Activated T-helper 2 cell treated with anti-CD3 and anti-CD28 coated beads, Interferon-gamma antibody, Interleukin-2, Interleukin-4, amounts not matched to agents 10 μg/mL and 5 μg/mL and 100 μg/mL, durations not matched to agents 14 hours and 24 hours and 36 hours (primary cell): ENCODE data around the gene SYS1. TPM values are rescaled to one million over a fixed set of nuclear protein-coding genes. Genes with fewer than 3 reads are reported as not detected.

Source experiments
- DNase-seq: peaks from one replicate; pipeline ENCODE4 v3.0.0; 2021; ENCODE audit warnings: low spot score
- H3K27ac Mint-ChIP-seq: one replicate; pipeline ENCODE4 v1.8.0; 2021; ENCODE audit warnings: mixed read lengths
- H3K27me3 Mint-ChIP-seq: one replicate; pipeline ENCODE4 v1.8.0; 2021; ENCODE audit warnings: low read depth, mixed read lengths
- H3K36me3 Mint-ChIP-seq: one replicate; pipeline ENCODE4 v1.8.0; 2021; ENCODE audit warnings: low read depth, mixed read lengths
- H3K4me1 Mint-ChIP-seq: one replicate; pipeline ENCODE4 v1.8.0; 2021; ENCODE audit warnings: low read depth, mixed read lengths
- H3K4me3 Mint-ChIP-seq: one replicate; pipeline ENCODE4 v1.8.0; 2021; ENCODE audit warnings: low read depth, mild to moderate bottlenecking, moderate library complexity, mixed read lengths
- H3K9me3 Mint-ChIP-seq: one replicate; pipeline ENCODE4 v1.8.0; 2021; ENCODE audit warnings: mixed read lengths
- intact Hi-C: fragments of 100-400 bp; cut with micrococcal nuclease; formaldehyde crosslinking; loops from one replicate; pipeline ENCODE4 v1.15.1; 2023
- total RNA-seq: library from RNA; stranded (reverse); gene quantifications from 2 replicates; pipeline ENCODE4 v1.2.3, GENCODE V29; 2022

Gene SYS1
- total RNA-seq, 1 donor from 2014 or later, result 20.1 TPM

DNA sequence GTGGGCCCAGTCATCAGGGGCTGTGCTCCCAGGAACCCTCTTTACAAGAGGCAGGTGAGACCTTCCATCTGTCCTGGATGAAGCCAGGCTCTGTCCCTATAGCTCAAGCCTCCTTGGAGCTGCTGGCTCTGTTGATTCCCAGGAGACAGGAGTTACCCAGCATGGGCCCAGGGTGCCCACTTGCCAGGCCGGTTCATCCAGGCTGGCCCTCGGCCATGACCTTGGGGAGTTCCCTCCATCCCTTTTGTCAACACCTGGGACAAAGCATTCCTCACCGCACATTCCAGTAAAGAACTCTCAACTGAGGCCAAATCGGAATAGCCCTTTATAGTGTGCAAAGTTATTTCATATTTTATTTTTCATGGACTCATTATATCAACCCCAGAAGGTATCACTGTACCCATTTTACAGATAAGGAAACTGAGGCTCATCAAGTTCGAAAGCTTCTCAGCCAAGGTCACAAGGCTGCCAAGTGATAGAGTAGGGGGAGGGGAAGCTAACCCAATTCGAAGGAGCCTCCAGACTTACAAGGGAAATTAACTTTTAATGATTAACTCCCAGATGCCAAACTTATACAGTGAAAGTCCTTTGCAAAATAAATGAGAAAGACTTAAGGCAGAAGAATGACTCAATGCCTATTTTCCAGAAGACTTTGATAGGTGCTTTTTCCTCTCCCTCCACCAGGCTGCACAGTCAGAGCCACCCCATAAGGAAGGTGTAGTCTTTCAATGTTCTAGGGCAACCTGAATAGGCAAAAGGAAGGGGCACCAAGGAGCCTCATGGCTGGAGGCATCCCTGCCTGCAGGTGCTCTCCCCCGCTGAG lies 33.2 kb upstream of the SYS1 start:
- no peak overlapping the region for H3K4me3 Mint-ChIP-seq
- peaks cover 1% of the 10 kb centered on the region for H3K4me1 Mint-ChIP-seq
- DNase-seq, result no peak
- H3K36me3 Mint-ChIP-seq, result peaks cover 69% of the 10 kb centered on the region
- H3K27ac Mint-ChIP-seq, result no peak overlapping the region
- intact Hi-C loops, result no loop called here
- no peaks in the 10 kb centered on the region for H3K27me3 Mint-ChIP-seq
- H3K9me3 Mint-ChIP-seq, result no peaks in the 10 kb centered on the region

DNA sequence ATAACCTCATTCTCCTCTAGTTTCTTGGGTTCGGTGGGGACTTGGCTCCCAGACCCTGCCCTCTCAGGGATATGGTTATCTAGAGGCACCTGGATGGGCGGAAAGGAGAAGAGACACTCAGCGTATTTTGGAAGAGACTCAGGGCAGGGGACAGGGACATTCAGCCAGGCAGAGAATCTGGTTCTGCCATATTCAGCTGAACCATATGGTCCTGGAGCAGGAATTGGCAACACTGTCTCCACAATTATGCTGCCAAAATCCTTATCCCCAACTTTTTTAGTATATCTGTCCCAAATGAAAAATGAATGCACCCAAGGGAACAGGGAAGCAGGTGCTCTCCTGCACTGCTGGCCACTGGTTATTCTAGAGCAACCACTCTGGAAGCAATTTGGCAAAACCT lies 32.5 kb upstream of the SYS1 start:
- no peak for DNase-seq
- Mint-ChIP-seq H3K27me3 (no peaks in the 10 kb centered on the region), H3K9me3 (no peaks in the 10 kb centered on the region), H3K4me3 (no peak overlapping the region), H3K4me1 (peaks cover 1% of the 10 kb centered on the region), H3K27ac (no peak overlapping the region), H3K36me3 (peaks cover 72% of the 10 kb centered on the region)
- intact Hi-C loops, result no loop called here

DNA sequence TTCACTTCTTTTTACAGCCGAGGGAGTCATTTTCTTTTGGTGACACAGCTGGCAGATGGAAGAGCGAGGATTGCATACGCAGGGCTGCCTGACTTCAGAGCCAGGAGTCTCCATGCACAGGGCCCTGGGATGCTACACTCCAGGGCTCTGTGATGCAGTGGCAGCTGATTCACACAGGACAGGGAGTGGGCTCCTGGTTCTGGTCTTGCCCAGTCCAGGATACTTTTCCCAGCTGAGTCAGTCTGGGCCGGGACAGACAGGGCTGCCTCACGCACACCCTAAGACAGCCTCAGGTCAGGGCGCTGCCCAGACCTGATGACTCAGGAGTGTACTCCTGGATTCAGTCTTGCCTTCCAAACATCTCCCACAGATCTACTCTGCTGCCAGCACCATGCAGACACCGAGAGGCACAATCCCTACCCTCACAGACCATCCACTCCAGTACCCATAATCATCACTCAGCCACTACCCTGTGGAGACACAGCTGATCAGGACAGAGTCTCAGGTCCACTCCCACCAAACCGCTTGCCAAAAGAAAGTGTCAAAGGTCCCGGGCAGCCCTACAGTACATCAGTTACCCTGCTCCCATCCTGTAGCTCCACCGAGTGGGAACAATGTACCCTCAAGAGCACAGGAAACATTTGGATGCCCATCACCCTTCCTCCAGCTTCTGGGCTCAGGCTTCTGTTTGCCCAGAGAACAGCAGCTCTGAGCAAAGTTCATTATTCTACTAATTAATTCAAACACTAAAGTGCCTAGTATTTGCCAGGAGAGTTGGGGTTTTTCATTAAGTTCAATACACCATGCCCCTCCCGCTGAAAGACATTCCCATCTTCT lies 26.2 kb upstream of the SYS1 start:
- peaks cover 14% of the 10 kb centered on the region for H3K4me1 Mint-ChIP-seq
- DNase-seq, result no peak
- intact Hi-C loops, result no loop called here
- H3K36me3 Mint-ChIP-seq, result peaks cover 70% of the 10 kb centered on the region
- H3K4me3 Mint-ChIP-seq, result no peak overlapping the region
- H3K27ac Mint-ChIP-seq, result peak overlapping the region; percentile 8
- no peaks in the 10 kb centered on the region for H3K9me3 Mint-ChIP-seq
- H3K27me3 Mint-ChIP-seq, result no peaks in the 10 kb centered on the region

DNA sequence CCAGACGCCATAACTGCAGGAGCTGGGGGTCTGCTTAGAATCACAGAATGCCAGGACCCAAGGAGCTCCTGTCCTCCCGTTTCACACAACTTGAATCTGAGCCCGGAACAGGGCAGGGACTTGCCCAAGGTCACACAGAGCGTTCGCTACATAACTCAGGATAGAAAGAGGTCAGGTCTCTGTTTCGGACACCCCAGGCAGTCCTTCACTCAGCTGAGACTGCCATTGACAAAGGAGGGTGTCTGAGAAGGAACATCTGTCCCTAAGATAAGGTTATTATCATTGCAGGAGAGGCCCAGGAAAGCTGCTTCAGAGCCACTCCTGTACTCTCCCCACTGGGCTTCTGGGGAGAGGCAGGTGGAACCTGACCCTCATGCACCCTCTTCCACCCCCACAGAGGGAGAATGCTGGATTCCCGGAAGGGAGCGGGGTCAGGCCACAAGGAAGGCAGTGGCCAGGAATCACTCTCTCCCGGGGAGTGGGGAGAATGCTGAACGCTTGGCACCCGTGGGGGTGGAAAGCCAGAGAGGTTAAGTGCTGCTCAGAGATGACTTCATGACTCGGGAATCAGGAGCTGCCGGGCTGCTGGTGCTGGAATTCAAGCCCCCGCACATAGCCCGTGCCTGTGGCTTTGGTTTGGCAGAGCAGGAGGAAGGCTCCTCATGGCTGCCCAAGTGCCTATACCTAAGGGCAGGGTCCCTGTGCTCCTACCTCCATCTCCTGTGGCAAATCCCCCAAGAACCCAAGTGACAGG lies 25.4 kb upstream of the SYS1 start:
- Mint-ChIP-seq H3K36me3 (peaks cover 70% of the 10 kb centered on the region), H3K27ac (no peak overlapping the region), H3K4me1 (peaks cover 17% of the 10 kb centered on the region), H3K27me3 (no peaks in the 10 kb centered on the region), H3K4me3 (no peak overlapping the region), H3K9me3 (no peaks in the 10 kb centered on the region)
- no peak for DNase-seq
- intact Hi-C loops, result no loop called here

DNA sequence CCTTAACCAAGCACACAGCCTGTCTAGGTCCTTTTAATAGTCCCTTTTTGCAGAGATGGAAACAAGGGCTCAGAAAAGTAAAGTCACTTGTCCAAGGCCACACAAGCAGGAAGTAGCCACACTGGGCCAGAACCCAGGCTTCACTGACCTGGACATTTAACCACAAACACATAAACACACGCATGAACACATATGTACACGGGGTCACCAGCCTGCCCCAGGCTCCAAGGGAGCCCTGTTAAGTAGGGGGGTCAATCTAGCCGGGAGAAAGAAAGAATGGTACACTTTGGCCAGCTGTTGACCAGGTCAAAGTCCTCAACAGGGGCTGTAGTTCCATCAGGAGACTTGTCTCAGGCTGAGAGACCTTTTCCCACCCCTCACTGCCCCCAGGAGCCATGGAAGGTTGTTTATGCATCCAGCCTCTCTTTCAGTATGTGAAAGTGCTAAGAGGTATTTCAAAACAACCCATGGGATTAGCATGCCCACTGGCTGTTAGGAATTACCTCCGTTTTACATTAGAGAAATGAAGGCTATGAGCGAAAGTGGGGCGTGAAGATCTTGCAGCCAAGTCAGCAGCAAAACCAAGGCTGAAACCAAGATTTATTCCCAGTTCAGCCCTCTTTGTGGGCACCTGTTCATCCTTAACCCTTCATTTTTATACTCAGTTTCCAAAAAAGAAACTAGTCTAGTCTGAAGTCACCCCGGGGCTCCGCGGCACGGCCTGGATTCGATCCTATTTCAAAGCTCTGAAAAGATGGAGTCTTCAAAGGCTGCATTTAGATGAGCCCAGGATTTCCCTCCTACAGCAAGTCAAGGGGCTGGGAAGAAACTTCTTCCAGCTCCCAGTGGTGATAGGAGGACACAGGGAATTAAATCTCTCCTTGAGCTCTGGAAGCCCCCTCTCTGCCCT lies 24.6 kb upstream of the SYS1 start:
- H3K27ac Mint-ChIP-seq, result no peak overlapping the region
- intact Hi-C loops, result no loop called here

DNA sequence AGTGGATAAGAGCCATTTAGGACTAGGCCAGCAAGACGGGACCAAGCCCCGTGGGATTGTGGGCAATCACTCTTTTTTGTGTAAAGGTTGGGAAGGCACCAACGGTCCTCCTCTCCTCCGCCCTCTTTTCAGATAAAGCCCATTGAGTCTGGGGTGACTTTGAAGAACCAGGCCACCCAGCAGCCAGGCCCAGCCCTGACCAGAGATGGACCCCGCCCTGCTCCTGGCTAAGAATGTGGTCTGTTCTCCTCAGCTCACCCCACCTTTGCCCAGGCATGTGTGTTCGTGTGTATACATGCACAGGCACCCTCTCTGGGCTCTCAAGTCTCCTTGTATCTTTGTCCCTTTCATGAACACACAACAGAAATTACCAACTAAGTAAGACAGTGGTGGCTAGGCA lies 23.9 kb upstream of the SYS1 start:
- H3K9me3 Mint-ChIP-seq, result no peaks in the 10 kb centered on the region
- peaks cover 67% of the 10 kb centered on the region for H3K36me3 Mint-ChIP-seq
- H3K27me3 Mint-ChIP-seq, result no peaks in the 10 kb centered on the region
- H3K27ac Mint-ChIP-seq, result no peak overlapping the region
- H3K4me1 Mint-ChIP-seq, result peaks cover 27% of the 10 kb centered on the region
- H3K4me3 Mint-ChIP-seq, result no peak overlapping the region
- intact Hi-C loops, result no loop called here
- no peak for DNase-seq

More for the DNA sequence above, 24.6 kb upstream of the SYS1 start:
- H3K27me3 Mint-ChIP-seq, result no peaks in the 10 kb centered on the region
- no peak for DNase-seq
- no peak overlapping the region for H3K4me3 Mint-ChIP-seq
- H3K9me3 Mint-ChIP-seq, result no peaks in the 10 kb centered on the region
- H3K36me3 Mint-ChIP-seq, result peaks cover 68% of the 10 kb centered on the region
- peaks cover 22% of the 10 kb centered on the region for H3K4me1 Mint-ChIP-seq

DNA sequence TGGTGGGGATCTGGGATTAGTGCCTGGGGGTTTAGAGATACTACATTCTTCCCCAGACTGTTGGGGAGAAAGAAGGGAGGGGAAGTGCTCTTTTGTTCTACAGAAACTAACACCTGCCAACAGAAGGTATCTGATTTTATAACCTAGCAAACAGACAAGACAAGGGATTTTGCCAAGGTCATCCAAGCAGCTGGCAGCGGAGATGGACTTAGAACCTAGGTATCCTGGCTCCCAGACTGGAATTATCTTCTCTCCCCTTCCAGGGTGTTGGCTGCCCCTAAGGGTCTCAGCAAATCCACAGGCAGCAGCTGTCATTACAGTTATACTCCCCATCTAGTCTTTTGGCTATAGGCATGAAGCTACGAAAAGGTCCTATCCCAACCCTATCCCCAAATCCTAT lies 23.2 kb upstream of the SYS1 start:
- intact Hi-C loops, result no loop called here
- Mint-ChIP-seq H3K36me3 (peaks cover 72% of the 10 kb centered on the region), H3K27ac (no peak overlapping the region), H3K4me3 (no peak overlapping the region), H3K27me3 (no peaks in the 10 kb centered on the region), H3K9me3 (no peaks in the 10 kb centered on the region), H3K4me1 (peaks cover 34% of the 10 kb centered on the region)
- no peak for DNase-seq

DNA sequence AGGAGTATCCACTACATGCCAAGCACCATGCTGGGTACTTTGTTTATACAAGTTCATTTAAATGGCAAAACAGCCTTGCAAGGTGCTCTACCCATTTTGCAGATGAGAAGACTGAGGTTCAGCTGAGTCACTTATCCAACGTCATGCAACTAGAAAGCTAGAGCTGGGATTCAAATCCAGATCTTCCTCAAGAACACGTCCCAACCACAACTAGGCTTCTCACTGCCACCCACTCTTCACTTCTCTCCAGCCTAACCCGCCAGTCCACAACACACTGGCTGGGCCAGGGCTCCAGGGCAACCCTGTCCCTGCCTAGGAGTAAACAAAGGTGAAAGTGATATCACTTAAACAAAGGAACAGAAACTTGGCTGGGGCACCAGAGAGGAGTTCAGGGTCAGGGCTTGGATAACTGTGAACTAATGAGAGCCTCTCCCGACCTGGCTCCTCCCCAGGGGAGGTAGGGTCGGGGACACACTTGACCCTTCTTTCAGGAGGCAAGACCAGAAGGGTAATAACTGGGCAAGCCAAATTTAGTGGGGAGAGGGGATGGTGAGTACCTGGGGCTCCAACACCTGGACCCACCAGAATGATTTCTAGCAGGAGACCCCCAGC lies 22.6 kb upstream of the SYS1 start:
- H3K4me1 Mint-ChIP-seq, result peaks cover 39% of the 10 kb centered on the region
- intact Hi-C loops, result no loop called here
- H3K27ac Mint-ChIP-seq, result no peak overlapping the region
- no peaks in the 10 kb centered on the region for H3K9me3 Mint-ChIP-seq
- H3K36me3 Mint-ChIP-seq, result peaks cover 70% of the 10 kb centered on the region
- H3K27me3 Mint-ChIP-seq, result no peaks in the 10 kb centered on the region
- no peak for DNase-seq
- H3K4me3 Mint-ChIP-seq, result no peak overlapping the region

DNA sequence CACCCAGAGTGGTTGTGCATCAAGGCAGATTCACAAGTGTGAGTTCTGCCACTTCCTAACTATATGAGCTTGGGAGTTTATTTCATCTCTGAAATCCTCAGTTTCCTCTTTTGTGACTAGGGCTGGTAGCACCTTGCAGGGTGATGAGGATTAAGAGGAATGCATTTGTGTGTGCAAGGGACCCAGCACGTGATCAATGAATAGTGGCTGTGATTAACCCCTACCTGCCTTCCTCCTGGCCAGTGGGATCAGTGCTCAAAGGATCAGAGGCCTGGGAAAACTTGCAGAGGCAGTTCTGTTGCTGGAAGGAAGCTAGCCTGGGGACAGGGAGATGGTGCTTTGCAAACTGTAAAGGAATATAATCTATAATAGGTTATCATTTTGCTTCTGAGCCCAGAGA lies 22.0 kb upstream of the SYS1 start:
- Mint-ChIP-seq H3K4me1 (peaks cover 45% of the 10 kb centered on the region), H3K27ac (no peak overlapping the region), H3K9me3 (no peaks in the 10 kb centered on the region), H3K36me3 (peaks cover 70% of the 10 kb centered on the region), H3K27me3 (no peaks in the 10 kb centered on the region), H3K4me3 (no peak overlapping the region)
- DNase-seq, result no peak
- intact Hi-C loops, result no loop called here

DNA sequence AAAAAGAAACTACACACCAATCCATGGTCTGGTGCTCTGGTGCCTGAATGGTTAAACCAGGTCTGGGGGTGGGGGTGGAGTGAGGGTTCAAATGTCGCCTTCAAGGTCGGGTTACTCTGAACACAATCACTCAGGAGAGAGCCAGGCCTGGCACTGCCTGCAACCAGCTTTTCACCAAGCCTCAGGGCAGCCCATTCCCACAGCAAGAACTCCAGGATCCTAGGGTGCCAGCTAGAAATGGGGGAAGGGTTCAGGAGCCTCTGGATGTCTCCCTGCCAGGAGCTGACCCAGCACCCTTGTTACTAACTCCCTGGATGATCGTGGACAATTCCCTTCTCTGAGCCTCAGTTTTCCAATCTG lies 21.4 kb upstream of the SYS1 start:
- intact Hi-C loops, result no loop called here
- no peak overlapping the region for H3K27ac Mint-ChIP-seq
- H3K36me3 Mint-ChIP-seq, result peaks cover 71% of the 10 kb centered on the region
- H3K27me3 Mint-ChIP-seq, result no peaks in the 10 kb centered on the region
- H3K4me1 Mint-ChIP-seq, result peaks cover 51% of the 10 kb centered on the region
- H3K4me3 Mint-ChIP-seq, result no peak overlapping the region
- H3K9me3 Mint-ChIP-seq, result no peaks in the 10 kb centered on the region
- DNase-seq, result no peak

DNA sequence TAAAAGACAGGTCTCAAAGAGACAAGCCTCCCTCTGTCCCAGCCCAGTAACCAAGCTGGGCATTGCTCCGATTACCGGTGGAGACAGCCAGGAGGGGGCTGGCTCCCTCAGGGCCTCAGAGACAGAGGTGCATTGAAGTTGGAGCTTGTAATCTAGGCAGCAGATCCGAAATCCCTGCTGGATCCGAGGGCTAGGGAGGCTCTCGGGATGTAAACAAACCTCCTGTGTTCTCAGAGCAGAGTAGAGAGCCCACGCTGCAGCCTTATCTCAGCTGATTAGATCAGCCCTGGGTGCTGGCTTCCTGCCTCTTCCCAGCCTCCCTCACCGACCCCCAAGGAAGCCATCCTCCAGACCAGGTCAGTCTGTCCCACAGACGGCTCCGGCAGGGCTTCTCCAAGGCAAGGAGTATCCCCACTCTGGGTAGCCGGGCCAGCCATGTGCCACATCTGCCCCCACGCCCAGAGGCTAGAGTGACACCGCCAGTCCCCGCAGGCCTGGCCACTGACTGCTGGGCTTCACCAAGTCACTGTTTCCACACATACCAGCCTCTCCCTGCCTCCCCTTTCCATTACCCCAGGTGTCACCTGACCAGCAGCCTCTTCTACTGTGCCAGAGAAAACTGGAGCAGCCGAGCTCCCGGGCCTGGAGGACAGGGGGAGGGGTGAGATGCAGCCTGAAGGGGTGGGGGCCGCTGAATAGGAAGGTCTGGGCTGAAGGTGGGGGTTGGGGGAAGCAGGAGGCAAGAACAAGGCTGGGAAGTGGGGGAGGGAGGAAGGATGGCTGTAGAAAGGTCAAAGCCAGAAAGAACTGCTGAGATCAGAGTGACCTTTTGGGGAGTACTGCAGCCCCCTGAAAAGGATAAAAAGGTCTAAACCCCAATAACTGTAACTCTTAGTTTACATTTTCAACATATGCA lies 20.8 kb upstream of the SYS1 start:
- H3K27me3 Mint-ChIP-seq, result no peaks in the 10 kb centered on the region
- DNase-seq, result no peak
- intact Hi-C loops, result no loop called here
- H3K4me1 Mint-ChIP-seq, result peaks cover 52% of the 10 kb centered on the region
- peak overlapping the region; percentile 5 for H3K4me3 Mint-ChIP-seq
- H3K9me3 Mint-ChIP-seq, result no peaks in the 10 kb centered on the region
- H3K27ac Mint-ChIP-seq, result no peak overlapping the region
- peaks cover 72% of the 10 kb centered on the region for H3K36me3 Mint-ChIP-seq
